OCI-LY7 (cell line): Measurements from ENCODE around the gene ADGRD1.

Experiments used
- CTCF ChIP-seq: fragments of 200-600 bp; sonication (generic); conservative IDR thresholded peaks from 2 replicates; pipeline ENCODE4 v1.5.1; 2014; ENCODE audit warnings: mild to moderate bottlenecking, antibody characterized with exemption, low read length, moderate library complexity, mixed read lengths
- EZH2phosphoT487 ChIP-seq: fragments of 200-600 bp; sonication (generic); IDR thresholded peaks from 2 replicates; pipeline ENCODE4 v1.6.1; 2018; ENCODE audit warnings: low read depth, borderline replicate concordance, mild to moderate bottlenecking, mixed run types, antibody characterized with exemption, low read length, moderate library complexity, mixed read lengths

- TF ChIP-seq CTCF, result no peak
- TF ChIP-seq EZH2phosphoT487, result no peak
Observed at GRCh38 chr12:131066207-131066885, 112.6 kb downstream of the ADGRD1 start.
